GM19324 (cell line): ENCODE measurements around the gene XNDC1N.
A peak's percentile ranks its signal among the peaks of the same experiment; 100 is the strongest.

ENCODE experiments used
- ATAC-seq: cut with Tn5 transposase; IDR thresholded peaks from one replicate; pipeline ENCODE4 v1.9.1; 2021; ENCODE audit warnings: mild to moderate bottlenecking, moderate library complexity; ENCODE audit not compliant: unreplicated experiment, low FRiP score

XNDC1N gene, protein sequence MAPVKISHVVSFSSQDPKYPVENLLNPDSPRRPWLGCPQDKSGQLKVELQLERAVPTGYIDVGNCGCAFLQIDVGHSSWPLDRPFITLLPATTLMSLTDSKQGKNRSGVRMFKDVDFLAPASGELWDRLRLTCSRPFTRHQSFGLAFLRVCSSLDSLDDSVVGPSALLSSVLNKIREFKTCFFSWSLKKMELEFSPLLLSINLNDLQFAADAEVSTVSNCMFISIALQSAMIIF

DNA sequence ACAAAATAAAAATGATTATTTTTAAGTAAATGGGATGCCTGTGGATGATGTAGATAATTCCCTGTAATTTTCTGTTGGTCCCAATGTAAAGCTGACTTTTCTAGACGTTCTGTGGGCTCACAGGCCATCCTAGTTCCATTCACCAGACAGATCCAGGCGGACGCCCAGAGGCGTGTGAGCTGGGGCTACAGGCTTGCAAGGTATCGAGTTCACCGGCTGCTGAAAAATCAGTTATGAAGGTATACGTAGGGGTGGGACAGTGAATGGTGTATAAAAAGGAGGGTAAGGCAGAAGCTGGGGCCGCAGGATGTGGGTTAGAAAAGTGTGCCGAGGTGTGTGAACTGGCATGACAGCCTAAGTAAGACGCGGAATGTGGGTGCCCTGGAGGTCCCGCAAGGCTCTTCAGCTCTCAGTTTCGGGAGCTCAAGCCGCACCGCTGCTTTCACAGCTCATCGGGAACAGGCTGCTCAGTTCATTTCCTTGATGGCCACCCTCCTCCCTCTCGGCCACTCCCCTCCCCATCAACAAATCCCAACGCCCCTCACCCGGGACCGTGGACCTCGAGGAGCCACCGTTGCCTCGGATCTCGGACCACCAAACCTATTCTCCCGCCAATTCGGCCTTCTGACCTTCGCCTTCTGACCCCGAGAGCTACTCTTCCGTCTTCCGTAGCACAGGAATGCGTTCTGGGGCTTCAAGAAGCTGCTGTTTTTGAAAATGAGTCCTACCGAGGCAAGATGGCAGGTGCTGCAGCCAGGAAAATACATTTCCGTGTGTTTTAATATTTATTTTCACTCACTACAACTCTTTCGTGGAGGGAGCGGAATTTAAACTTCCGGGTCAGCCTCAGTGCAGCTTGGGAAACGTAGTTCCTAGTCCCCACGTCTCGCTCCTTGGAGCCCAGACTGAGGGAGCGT lies at the start of gene XNDC1N:
XNDC1N (minus strand) TSS at position 775 of the 917 bp plus-strand sequence. CDS start 5,241 bp downstream, outside the sequence.
- peak; percentile 84 for ATAC-seq

DNA sequence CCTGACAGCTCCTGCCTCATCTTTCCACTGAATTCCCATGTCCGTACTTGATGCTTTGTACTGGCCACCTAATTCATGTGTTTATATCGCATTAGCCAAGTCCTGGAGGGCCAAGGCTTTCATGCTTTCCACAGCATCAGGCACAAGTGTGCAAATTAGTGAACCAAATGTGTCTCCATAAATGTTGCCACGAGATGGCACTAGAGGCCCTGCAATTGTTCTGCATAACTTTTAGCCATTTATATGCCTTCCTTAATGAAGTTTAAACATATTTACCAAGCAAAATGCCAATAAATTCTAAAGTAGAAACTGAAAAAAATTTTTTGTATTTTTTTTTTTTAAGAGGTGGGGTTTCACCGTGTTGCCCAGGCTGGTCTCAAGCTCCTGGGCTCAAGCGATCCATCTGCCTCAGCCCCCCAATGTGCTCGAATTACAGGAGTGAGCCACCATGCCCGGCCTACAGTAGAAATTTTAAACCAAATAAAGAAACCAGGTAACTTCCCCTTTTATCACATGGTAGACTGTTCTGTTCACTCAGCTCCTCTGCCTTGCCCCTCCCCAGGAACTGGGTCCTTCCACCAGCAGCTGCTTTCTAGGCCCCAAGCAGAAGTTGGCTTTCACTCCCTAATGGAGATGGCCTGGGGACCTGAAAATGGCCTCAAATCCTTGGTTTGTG lies 49.5 kb upstream of the XNDC1N start:
- ATAC-seq = no peak

DNA sequence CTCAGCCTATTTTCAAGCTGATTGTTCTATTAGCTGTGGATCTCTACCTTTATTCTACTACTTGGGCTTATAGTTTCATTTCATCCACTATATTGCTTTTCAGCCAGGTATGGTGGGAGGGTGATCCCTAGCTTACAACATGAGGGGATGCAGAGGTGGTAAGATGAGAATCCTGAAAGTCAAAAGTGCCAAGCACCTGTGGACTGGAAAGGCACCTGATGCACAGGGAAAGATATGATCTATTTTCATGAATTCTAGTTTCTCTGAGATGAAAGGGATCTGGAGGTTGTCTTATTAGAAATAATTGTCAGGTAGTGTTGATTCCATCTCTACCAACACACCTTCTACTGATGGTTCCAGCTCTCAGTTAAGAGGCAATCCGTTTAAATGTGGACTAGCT lies 48.7 kb upstream of the XNDC1N start:
- no peak for ATAC-seq

DNA sequence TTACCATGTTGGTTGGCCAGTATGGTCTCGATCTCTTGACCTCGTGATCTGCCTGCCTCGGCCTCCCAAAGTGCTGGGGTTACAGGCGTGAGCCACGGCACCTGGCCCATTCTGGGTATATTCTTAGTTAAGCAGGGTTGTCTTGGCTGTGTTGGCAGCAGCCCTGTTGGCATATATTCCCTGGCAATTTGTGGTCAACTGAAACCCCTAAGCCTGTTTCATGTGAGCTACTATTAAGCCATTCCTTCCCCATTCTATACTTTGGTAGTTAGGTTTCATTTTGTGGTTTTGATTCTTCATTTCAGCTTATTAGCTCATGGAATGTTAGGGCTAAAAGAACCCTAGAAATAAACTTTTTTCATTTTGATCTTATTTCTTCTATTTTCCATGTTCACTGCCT lies 48.2 kb upstream of the XNDC1N start:
- no peak for ATAC-seq

DNA sequence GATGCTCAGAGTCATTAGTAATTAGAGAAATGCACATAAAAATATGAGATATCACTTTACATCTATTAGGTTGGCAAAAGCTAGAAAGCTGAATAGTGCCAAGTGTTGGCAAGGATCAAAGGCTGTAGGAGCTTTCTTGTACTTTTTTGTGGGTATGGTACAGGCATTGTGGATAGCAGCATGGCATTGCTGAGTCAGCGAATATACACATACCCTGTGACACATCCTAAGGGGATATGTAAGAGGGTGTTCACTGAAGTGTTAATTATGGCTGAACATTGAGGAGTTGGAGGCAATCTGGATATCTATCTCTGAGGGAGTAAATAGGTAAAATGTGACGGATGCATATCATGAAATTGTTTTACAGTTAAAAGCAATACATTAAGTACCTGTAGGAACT lies 43.3 kb upstream of the XNDC1N start:
- no peak for ATAC-seq

DNA sequence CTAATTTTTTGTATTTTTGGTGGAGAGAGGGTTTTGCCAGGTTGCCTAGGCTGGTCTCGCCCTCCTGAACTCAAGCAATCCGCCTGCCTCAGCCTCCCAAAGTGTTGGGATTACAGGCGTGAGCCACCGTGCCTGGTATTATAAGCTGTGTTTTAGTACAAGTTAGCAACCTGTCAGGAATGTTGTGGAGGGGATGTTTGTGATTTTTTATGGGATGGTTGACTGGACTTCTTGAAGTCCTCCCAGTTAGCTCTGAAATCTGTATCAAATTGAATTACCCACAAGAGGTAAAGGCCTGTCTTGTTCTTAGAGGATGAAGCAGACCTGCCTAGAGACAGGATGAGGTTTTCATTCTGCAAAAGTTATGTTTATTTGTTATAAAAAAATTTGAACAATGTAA lies 36.2 kb upstream of the XNDC1N start:
- no peak for ATAC-seq

DNA sequence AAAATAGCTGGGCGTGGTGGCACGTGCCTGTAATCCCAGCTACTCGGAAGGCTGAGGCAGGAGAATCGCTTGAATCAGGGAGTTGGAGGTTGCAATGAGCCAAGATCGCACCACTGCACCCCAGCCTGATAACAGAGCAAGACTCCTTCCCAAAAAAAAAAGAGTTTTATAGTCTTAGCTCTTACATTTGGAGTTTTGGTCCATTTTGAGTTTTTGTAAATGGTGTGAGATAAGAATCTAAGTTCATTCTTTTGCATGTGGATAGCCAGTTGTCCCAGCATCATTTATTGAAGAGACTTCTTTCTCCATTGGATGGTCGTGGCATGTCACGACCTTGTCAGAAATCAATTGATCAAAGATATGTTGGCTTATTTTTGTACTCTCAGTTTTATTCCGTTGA lies 35.1 kb upstream of the XNDC1N start:
- no peak for ATAC-seq

DNA sequence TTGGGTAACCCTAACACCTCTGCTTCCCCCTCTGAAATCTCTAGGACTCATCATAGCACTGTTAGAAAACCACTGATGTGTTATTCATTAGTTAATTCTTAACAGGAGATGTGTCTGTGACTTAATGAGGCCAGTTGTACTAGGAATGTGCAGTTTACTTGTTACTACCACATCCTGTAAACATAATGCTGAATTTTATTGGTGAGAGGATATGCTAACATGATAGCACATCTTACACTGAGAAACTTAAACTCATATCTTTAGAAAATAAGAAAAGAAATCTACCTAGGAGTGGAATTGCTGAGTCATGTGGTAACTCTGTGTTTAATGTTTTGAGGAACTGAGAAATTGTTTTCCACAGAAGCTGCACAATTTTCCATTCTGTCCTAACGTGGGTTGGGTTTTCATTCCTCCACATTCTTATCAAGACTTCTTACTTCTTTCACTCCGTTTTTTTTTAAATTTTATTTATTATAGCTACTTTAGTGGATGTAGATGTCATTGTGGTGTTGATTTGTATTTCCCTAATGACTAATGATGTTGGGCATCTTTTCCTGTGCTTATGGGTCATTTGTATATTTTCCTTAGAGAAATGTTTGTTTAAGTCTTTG lies 34.1 kb upstream of the XNDC1N start:
- ATAC-seq = no peak

DNA sequence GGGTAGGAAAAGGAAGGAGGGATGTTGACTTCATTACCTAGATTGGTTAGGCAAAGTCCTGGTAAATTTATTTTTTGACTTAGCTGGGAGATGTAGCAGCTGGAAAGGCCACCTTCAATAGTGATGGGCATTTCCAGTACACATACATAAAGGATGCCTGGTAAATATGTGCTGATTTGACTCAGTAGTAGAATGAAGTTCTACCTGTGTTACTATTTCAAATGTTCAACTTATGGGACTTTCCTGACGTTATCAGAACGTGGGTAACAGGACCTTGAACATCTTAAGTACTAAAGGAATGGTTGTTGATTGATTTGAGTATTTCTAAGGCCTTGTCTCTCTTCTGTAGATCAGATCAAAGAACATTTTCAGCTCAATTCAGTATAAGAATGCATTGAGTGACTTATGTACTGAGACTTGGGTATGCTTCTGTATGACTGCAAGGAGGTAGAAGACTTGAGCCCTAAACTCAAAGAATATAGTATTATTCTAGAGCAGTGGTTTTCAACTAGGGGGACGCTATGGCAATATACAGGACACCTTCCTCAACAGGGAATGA lies 27.6 kb upstream of the XNDC1N start:
- ATAC-seq = no peak

DNA sequence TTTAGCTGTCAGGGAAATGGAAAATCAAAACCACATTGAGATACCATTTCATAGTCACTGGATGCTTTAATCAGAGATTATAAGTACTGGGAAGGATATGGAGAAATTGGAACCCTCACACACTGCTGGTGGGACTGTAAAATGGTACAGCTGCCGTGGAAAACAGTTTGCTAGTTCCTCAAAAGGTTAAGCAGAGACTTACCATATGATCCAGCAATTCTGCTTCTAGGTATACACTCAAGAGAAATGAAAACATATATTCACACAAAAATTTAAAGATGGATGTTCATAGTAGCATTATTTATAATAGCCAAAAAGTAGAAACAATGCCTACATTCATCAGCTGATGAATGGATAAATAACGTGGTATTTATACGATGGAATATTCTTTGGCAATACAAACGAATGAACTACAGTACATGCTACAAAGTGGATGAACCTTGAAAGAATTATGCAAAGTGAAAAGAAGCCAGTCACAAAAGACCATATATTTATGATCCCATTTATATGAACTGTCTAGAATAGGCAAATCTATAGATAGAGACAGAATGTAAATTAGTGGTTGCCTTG lies 23.4 kb upstream of the XNDC1N start:
- no peak for ATAC-seq

DNA sequence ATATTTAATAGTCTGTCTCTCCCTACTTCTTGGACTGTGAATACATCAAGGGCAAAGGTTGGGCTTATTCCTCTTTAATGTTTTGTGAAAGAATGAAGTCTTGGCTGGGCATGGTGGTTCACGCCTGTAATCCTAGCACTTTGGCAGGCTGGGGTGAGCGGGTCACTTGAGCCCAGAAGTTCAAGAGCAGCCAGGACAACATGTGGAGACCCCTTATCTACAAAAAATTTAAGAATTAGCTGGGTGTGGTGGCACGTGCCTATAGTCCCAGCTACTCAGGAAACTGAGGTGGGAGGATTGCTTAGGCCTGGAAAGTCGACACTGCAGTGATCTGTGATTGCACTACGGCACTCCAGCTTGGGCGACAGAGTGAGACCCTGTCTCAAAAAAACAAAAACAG lies 20.6 kb upstream of the XNDC1N start:
- no peak for ATAC-seq

DNA sequence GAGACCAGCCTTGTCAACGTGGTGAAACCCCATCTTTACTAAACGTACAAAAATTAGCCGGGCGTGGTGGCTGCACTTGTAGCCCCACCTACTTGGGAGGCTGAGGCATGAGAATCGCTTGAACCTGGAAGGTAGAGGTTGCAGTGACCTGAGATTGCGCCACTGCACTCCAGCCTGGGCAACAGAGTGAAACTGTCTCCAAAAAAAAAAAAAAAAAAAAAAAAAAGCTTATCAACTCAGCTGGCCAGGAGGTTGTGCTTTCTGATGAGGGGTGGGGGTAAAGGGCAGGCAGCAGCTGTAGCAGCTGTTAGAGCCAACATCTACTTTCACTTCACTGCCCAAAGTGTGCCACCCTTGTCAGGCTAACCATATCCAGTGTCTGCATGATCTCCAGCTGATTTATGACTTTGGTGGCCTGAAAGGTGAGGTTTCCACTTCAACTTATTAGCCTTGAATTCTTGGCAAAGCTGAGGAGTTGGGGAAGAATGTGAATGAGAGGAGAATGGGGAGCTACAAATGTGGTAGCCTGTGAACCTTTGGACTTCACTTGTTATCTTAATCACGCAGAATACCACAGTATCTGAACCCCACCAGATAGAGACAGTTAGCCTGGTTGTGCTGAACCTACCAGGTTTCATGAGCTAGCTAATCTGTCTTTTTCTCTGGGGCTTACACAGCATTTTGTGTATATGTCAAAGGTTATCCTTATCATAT lies 20.1 kb upstream of the XNDC1N start:
- ATAC-seq = no peak

DNA sequence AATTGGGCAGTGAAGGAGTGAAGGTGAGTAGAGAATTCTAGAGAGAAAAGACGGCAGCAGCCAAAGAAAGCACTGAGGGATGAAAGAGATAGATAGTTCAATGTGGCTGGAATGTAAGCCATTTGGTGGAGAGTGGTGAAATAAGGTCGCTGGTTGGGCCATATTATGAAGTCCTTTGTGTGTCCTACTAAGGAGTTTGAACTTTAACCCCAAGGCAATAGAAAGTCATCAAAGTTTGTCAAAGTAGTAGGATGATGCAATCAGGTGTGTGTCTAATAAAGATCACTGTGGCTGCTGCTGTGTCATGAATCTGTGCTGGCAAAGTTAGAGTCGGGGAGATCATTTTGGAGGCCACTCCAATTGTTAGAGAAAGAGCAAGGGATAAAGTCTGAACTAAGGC lies 19.1 kb upstream of the XNDC1N start:
- no peak for ATAC-seq

DNA sequence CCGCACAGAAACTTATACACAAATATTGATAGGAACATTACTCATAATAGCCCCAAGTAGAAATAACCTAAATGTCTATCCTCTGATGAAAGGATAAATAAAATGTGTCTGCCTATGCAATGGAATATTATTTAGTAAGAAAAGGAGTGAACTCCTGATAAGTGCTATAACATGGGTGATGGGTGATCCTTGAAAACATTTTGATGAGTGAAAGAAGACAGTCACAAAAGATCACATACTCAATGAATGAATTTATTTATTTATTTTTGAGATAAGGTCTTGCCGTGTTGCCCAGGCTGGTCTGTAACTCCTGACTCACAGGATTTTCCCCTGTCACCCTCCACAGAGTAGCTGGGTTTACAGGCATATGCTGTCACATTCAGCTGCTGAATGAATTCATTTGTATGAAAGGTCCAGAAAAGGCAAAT lies 17.8 kb upstream of the XNDC1N start:
- no peak for ATAC-seq

DNA sequence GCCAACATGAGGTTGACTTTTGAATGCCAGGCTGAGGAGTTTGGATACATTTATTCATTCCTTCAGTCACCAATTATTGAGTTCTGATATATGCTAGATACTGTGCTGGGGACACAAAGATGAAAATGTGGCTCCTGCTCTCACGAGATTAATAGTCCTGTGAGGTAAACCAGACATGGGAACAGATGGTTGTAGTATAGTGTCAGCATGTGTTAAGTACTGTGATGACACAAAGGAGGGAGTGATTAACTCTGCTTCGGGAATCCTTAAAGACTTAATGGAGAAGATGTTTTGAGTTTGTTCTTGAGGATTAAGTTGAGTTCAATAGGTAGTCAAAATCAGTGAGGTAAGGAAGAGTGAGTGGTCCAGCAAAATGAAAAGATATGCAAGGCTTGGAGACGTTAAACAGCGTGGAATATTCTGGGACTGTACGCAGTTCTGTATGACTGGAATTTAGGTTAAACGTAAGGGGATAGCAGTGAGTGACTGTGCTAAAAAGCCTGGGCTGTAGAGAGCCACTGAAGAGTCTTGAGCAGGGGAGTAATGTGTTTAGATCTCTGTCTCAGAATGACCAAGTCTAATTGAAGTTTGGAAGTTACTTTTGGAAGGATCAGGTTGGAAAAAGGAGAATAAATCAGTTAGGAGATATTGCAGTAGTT lies 12.3 kb upstream of the XNDC1N start:
- ATAC-seq = no peak

DNA sequence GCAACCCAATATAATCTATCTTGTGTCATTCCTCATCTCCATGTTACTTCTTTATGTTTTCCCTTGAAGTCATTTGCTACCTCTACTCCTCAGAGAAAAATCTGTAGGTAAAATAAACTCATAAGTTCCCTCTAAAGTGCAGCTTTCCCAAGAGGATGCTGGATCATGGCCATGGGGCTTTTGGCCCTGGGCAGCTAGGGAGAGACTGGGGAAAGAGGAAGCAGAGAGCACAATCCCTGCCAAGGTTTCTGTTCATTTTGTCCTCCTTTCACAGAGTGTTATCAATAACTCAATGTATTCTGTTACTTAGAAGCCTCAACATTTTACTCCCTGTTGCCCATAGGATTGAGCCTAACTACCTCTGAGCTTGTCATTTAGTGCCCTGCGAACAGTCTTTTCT lies 9.4 kb upstream of the XNDC1N start:
- no peak for ATAC-seq

DNA sequence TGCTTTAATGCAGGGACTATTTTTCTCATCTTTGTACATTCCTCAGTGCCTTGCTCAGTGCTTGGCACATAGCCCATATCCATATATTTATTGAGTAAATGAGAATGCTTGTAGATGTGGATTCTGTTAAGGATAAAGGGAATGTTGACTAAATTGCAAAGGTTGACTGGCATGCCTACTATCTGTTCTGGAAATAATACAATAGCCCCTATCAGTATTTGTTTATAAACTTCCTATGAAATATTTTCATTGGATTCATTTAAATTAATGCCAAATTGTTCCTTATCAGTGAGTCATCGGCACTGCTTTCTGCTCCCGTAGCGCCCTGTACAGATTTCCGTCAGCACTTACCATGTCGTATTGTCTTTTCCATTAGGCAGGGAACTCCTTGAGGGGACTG lies 8.4 kb upstream of the XNDC1N start:
- ATAC-seq = no peak

DNA sequence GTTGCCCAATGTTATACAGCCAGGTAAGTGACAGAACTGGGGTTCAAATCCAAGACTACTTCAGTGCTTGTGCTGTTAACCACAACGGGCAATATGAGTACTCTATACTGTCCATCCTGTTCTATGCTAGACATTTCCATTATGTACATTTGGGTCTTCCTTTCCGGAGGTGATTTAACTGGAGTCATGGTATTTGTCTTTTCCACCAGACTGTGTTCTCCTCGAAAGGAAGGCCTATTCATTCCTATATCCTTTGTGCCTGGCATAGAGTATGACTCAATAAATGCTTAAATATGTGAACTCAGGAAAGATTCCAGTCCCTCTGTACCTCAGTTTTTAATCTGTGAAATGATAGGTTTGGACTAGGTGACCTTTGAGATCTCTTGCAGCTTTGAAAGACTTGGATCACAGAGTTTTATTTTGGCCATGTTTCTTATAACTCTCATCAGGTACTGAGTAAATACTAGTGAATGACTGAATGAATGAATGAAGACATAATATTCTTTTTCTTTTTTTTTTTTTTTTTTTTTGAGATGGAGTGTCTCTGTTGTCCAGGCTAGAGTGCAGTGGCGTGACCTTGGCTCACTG lies 7.0 kb upstream of the XNDC1N start:
- ATAC-seq = no peak

DNA sequence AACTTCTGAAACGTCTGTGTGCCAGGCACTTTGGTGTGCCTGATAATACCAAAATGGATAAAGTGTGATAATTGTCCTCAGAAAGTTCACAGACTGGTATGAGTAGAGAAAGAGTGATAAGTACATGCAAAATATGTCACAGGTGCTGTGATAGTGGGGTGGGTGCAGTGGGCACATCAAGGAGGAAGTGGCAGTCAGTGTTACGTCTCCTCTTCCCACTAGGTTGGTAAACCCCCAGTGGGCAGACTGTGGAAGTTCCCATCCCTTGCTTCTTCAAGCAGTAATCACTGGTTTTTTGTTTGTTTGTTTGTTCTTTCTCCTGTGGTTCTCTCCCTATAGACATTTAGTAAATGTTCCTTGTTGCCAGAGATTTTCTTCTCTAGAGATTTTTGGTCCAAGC lies 5.8 kb upstream of the XNDC1N start:
- ATAC-seq = no peak
